Endothelial cell of umbilical vein (primary cell): ENCODE measurements around the gene BAZ1B. TPM values are rescaled to one million over a fixed set of nuclear protein-coding genes. Genes with fewer than 3 reads are reported as not detected.

Source experiments
- BruUV-seq: library from RNA; stranded (reverse); fragments of 400-500 nt; replicated peaks from 2 replicates; lab custom pipeline; 2021; lab: Mats Ljungman, UMichigan
- CTCF ChIA-PET: fragments of 300-600, 350-600 bp; sonication (Branson Sonifier 250); formaldehyde crosslinking; loops from one replicate; lab custom pipeline; 2021; ENCODE audit warnings: antibody characterized with exemption, inconsistent platforms; lab: Charles Lee
- POLR2A ChIA-PET: fragments of 300-600, 350-600 bp; sonication (Branson Sonifier 250); formaldehyde crosslinking; loops from one replicate; lab custom pipeline; 2021; ENCODE audit warnings: antibody characterized with exemption, inconsistent platforms; lab: Charles Lee
- DNase-seq: peaks from one replicate; pipeline ENCODE4 v3.0.0-alpha.2; 2011; ENCODE audit warnings: low read depth, low spot score
- FAIRE-seq: peaks from 2 replicates; lab custom pipeline; 2011; peaks lifted over from hg19 to GRCh38; lab: Jason Lieb, UNC
- H2AFZ ChIP-seq: 2 replicates; pipeline ENCODE4 v1.6.0; 2012; ENCODE audit warnings: low read depth, low read length, control low read depth, inconsistent platforms
- H3K27ac ChIP-seq: 2 replicates; pipeline ENCODE4 v1.5.1; 2011; ENCODE audit warnings: low read depth, mild to moderate bottlenecking, control low read depth, low read length, moderate library complexity; ENCODE audit not compliant: insufficient read depth
- H3K27me3 ChIP-seq, 2 experiments: 2 replicates each; pipeline versions ENCODE4 v1.6.0 to v1.6.1; 2011; ENCODE audit warnings: low read length in 2 of 2, mixed read lengths in 1 of 2; ENCODE audit not compliant: control insufficient read depth in 2 of 2, insufficient read depth in 2 of 2
- H3K36me3 ChIP-seq, 2 experiments: 2 replicates in 1 of 2; 3 replicates in 1 of 2; pipeline ENCODE4 v1.5.1; 2011; ENCODE audit warnings: low read length in 2 of 2, mild to moderate bottlenecking in 1 of 2, moderate library complexity in 1 of 2; ENCODE audit not compliant: control insufficient read depth in 2 of 2, insufficient read depth in 2 of 2; ENCODE audit errors: extremely low read depth in 1 of 2
- H3K4me1 ChIP-seq: 3 replicates; pipeline ENCODE4 v1.5.1; 2011; ENCODE audit warnings: mild to moderate bottlenecking, low read length; ENCODE audit not compliant: control insufficient read depth, insufficient read depth; ENCODE audit errors: extremely low read depth
- H3K4me2 ChIP-seq: 2 replicates; pipeline ENCODE4 v1.6.1; 2011; ENCODE audit warnings: low read length, control low read depth, mixed read lengths; ENCODE audit not compliant: insufficient read depth
- H3K4me3 ChIP-seq, 3 experiments: fragments of 200-600 bp in 1 of 3; sonication (generic), shearing (Covaris generic) in 1 of 3; replicated peaks in 1 of 3; 2 replicates each; pipeline ENCODE4 v1.5.1; 2011 to 2016; ENCODE audit warnings: control low read depth in 3 of 3, low read length in 3 of 3, mild to moderate bottlenecking in 2 of 3, inconsistent platforms in 1 of 3, low read depth in 1 of 3, moderate library complexity in 1 of 3; ENCODE audit not compliant: insufficient read depth in 1 of 3
- H3K79me2 ChIP-seq: 2 replicates; pipeline ENCODE4 v1.6.0; 2012; ENCODE audit warnings: low read length, inconsistent platforms; ENCODE audit not compliant: control insufficient read depth, insufficient read depth
- H3K9ac ChIP-seq: replicated peaks from 2 replicates; pipeline ENCODE3; 2011; ENCODE audit warnings: low read length, control low read depth; ENCODE audit not compliant: insufficient read depth; ENCODE audit errors: extremely low read depth
- H3K9me1 ChIP-seq: replicated peaks from 3 replicates; pipeline ENCODE4 v1.6.0; 2011; ENCODE audit warnings: mild to moderate bottlenecking, low read length; ENCODE audit not compliant: control insufficient read depth, insufficient read depth; ENCODE audit errors: extremely low read depth
- H3K9me3 ChIP-seq: replicated peaks from 2 replicates; pipeline ENCODE4 v1.5.1; 2012; ENCODE audit warnings: low read length, inconsistent platforms; ENCODE audit not compliant: control insufficient read depth, insufficient read depth
- H4K20me1 ChIP-seq: replicated peaks from 2 replicates; pipeline ENCODE3; 2011; ENCODE audit warnings: mild to moderate bottlenecking, low read length; ENCODE audit not compliant: control insufficient read depth, insufficient read depth; ENCODE audit errors: extremely low read depth
- CTCF ChIP-seq, 2 donors: IDR thresholded peaks; 1 replicate in 1 of 2; 2 replicates in 1 of 2; pipeline ENCODE4 v1.5.1; 2011; ENCODE audit warnings: low read length in 2 of 2, mild to moderate bottlenecking in 2 of 2, moderate library complexity in 2 of 2, control low read depth in 1 of 2, inconsistent platforms in 1 of 2, low read depth in 1 of 2; ENCODE audit not compliant: insufficient read depth in 1 of 2; ENCODE audit errors: extremely low read depth in 1 of 2
- EZH2 ChIP-seq: IDR thresholded peaks from 2 replicates; pipeline ENCODE4 v1.6.1; 2012; ENCODE audit warnings: borderline replicate concordance, low read depth, mild to moderate bottlenecking, moderate library complexity, low read length, inconsistent platforms; ENCODE audit not compliant: severe bottlenecking
- FOS ChIP-seq: IDR thresholded peaks from 2 replicates; pipeline ENCODE4 v1.6.1; 2011; ENCODE audit warnings: mild to moderate bottlenecking, low read length, moderate library complexity, borderline replicate concordance; ENCODE audit not compliant: insufficient read depth
- GATA2 ChIP-seq: IDR thresholded peaks from 2 replicates; pipeline ENCODE4 v1.7.0; 2011; ENCODE audit warnings: low read depth, mild to moderate bottlenecking, moderate library complexity, mixed read lengths, low read length; ENCODE audit not compliant: insufficient read length, insufficient read depth
- JUN ChIP-seq: IDR thresholded peaks from 2 replicates; pipeline ENCODE4 v1.6.1; 2011; ENCODE audit warnings: borderline replicate concordance, low read depth; ENCODE audit not compliant: insufficient read length, insufficient read depth
- MAX ChIP-seq: IDR thresholded peaks from 2 replicates; pipeline ENCODE4 v1.6.1; 2011; ENCODE audit not compliant: insufficient read depth, insufficient read length
- MYC ChIP-seq: IDR thresholded peaks from one replicate; pipeline ENCODE4 v1.6.1; 2011; ENCODE audit warnings: mild to moderate bottlenecking, low read depth, low read length
- POLR2A ChIP-seq: IDR thresholded peaks from 2 replicates; pipeline ENCODE4 v1.6.1; 2012; ENCODE audit warnings: low read depth, mild to moderate bottlenecking, control low read depth, low read length
- POLR2AphosphoS5 ChIP-seq: IDR thresholded peaks from 2 replicates; pipeline ENCODE4 v1.6.1; 2012; ENCODE audit warnings: low read depth, mild to moderate bottlenecking, control low read depth, low read length, moderate library complexity; ENCODE audit not compliant: insufficient read depth
- dilution Hi-C: fragments of 300-500 bp; cut with MboI; formaldehyde crosslinking; loops from one replicate; pipeline ENCODE4 v1.15.0; 2019; ENCODE audit warnings: low sequenced_read_pairs; ENCODE audit not compliant: extremely low pct_ligation_motif_present
- intact Hi-C: fragments of 100-400 bp; cut with micrococcal nuclease; formaldehyde crosslinking; loops from one replicate; pipeline ENCODE4 v1.10.0; 2022
- polyA plus RNA-seq, 4 experiments: library from polyadenylated mRNA; depleted of rRNA in 3 of 4; stranded (reverse) in 3 of 4; unstranded in 1 of 4; fragments of >200 nt; gene quantifications; 2 replicates each; pipeline versions ENCODE4 v1.2.1 to v1.2.3, GENCODE V29; 2011 to 2012; ENCODE audit warnings: missing spikeins in 1 of 4
- total RNA-seq: library from RNA; stranded (reverse); gene quantifications from 2 replicates; pipeline ENCODE4 v1.2.3, GENCODE V29; 2021

BAZ1B gene
- total and polyA plus RNA-seq, 2 donors (not counting 3 experiments of a cell fraction or from before 2014, with no cell fraction given), result 16.2 to 74.7 TPM

- ChIA-PET POLR2A (no interaction called here), CTCF (no interaction called here)
- no peak overlapping the region for H3K4me2 ChIP-seq
- H3K36me3 ChIP-seq, result peaks cover 12 to 39% of the 10 kb centered on the region in 2 experiments
- TF ChIP-seq POLR2AphosphoS5 (no peak), JUN (no peak), CTCF (IDR thresholded peaks at IDR 0.05; ENCODE audit: extremely low read depth in 1 of 2, insufficient read depth in 1 of 2, low read depth in 1 of 2, low read length in 2 of 2) (no peak), POLR2A (no peak), MAX (no peak), MYC (no peak), FOS (no peak), GATA2 (no peak), EZH2 (no peak)
- no peak overlapping the region for H3K9ac ChIP-seq
- dilution Hi-C loops, result no loop called here
- H3K4me3 ChIP-seq, result no peak overlapping the region
- H3K4me1 ChIP-seq, result no peaks in the 10 kb centered on the region
- BruUV-seq, result no TSS peak
- DNase-seq, result no peak
- peaks cover 16% of the 10 kb centered on the region for H3K79me2 ChIP-seq
- no peak overlapping the region for H3K27ac ChIP-seq
- intact Hi-C loops, result no loop called here
- no peaks in the 10 kb centered on the region for H3K9me3 ChIP-seq
- no peak for FAIRE-seq
- no peaks in the 10 kb centered on the region for H4K20me1 ChIP-seq
- no peak overlapping the region for H2AFZ ChIP-seq
- H3K9me1 ChIP-seq, result no peaks in the 10 kb centered on the region
- no peaks in the 10 kb centered on the region for H3K27me3 ChIP-seq
Measured at GRCh38 chr7:73570977-73571376, 48.9 kb upstream of the BAZ1B start.
